ENCODE results near the gene VSTM1. TPM values are rescaled to one million over a fixed set of nuclear protein-coding genes. Genes with fewer than 3 reads are reported as not detected.

The VSTM1 gene
- total and polyA plus RNA-seq, 2 of the 8 experiments (the other 6 are each of a cell fraction or from before 2014, with no cell fraction given) = 0.12 to 0.65 TPM

- no peak for TF ChIP-seq CHD7 (IDR thresholded peaks at IDR 0.05; ENCODE audit: insufficient replicate concordance, low read length)
- no peak for TF ChIP-seq EGR1 (IDR thresholded peaks at IDR 0.05; ENCODE audit: borderline replicate concordance, low read depth, low read length)
- TF ChIP-seq RFX5 (IDR thresholded peaks at IDR 0.05; ENCODE audit: borderline replicate concordance, low read depth, low read length) = no peak
- no peak for TF ChIP-seq ATF2 (IDR thresholded peaks at IDR 0.05; ENCODE audit: low read length)
- TF ChIP-seq RXRA (IDR thresholded peaks at IDR 0.05; ENCODE audit: insufficient read depth, low read depth, low read length) = no peak
These were observed 21.6 kb downstream of the VSTM1 start (continued) for GRCh38 chr19:54041969-54042606.
